Neuron (in vitro differentiated cells): ENCODE data around the gene JHY.

Experiments
- H2AFZ ChIP-seq: one replicate; pipeline ENCODE4 v1.6.1; 2013; ENCODE audit warnings: low read depth, mild to moderate bottlenecking, inconsistent platforms, low read length, moderate library complexity
- H3K27me3 ChIP-seq: one replicate; pipeline ENCODE4 v1.6.1; 2013; ENCODE audit warnings: low read length; ENCODE audit not compliant: insufficient read depth
- H3K36me3 ChIP-seq: one replicate; pipeline ENCODE4 v1.6.1; 2013; ENCODE audit warnings: low read length; ENCODE audit not compliant: insufficient read depth
- H3K4me1 ChIP-seq: one replicate; pipeline ENCODE4 v1.6.1; 2013; ENCODE audit warnings: low read length; ENCODE audit not compliant: insufficient read depth
- H3K4me3 ChIP-seq: 2 replicates; pipeline ENCODE4 v1.5.1; 2013; ENCODE audit warnings: mild to moderate bottlenecking, low read length, moderate library complexity
- H3K9me3 ChIP-seq: one replicate; pipeline ENCODE4 v1.6.1; 2013; ENCODE audit warnings: low read length

The JHY gene

GRCh38 chr11:122883646-122883979, 1.1 kb downstream of the JHY start:
- no peak overlapping the region for H2AFZ ChIP-seq
- H3K36me3 ChIP-seq, result no peaks in the 10 kb centered on the region
- peaks cover 24% of the 10 kb centered on the region for H3K4me1 ChIP-seq
- H3K27me3 ChIP-seq, result peaks cover 43% of the 10 kb centered on the region
- H3K9me3 ChIP-seq, result no peaks in the 10 kb centered on the region
- peak overlapping the region; percentile 45 for H3K4me3 ChIP-seq

GRCh38 chr11:122888162-122888561, 5.6 kb downstream of the JHY start:
- Histone ChIP-seq H3K27me3 (peaks cover 28% of the 10 kb centered on the region), H3K4me3 (no peak overlapping the region), H2AFZ (no peak overlapping the region), H3K36me3 (no peaks in the 10 kb centered on the region), H3K9me3 (no peaks in the 10 kb centered on the region), H3K4me1 (peaks cover 3% of the 10 kb centered on the region)

GRCh38 chr11:122893131-122893530, 10.6 kb downstream of the JHY start:
- Histone ChIP-seq H3K27me3 (peaks cover 3% of the 10 kb centered on the region), H3K9me3 (no peaks in the 10 kb centered on the region), H2AFZ (no peak overlapping the region), H3K36me3 (no peaks in the 10 kb centered on the region), H3K4me1 (peaks cover 6% of the 10 kb centered on the region), H3K4me3 (no peak overlapping the region)

GRCh38 chr11:122895563-122895962, 13.0 kb downstream of the JHY start:
- H3K4me1 ChIP-seq, result peaks cover 6% of the 10 kb centered on the region
- no peaks in the 10 kb centered on the region for H3K36me3 ChIP-seq
- peaks cover 6% of the 10 kb centered on the region for H3K27me3 ChIP-seq
- H3K9me3 ChIP-seq, result no peaks in the 10 kb centered on the region
- no peak overlapping the region for H2AFZ ChIP-seq
- no peak overlapping the region for H3K4me3 ChIP-seq

GRCh38 chr11:122897606-122898210, 15.1 kb downstream of the JHY start:
- H3K9me3 ChIP-seq, result no peaks in the 10 kb centered on the region
- H2AFZ ChIP-seq, result no peak overlapping the region
- H3K4me3 ChIP-seq, result no peak overlapping the region
- H3K4me1 ChIP-seq, result peaks cover 9% of the 10 kb centered on the region
- H3K36me3 ChIP-seq, result no peaks in the 10 kb centered on the region
- peaks cover 6% of the 10 kb centered on the region for H3K27me3 ChIP-seq

- H3K36me3 ChIP-seq, result no peaks in the 10 kb centered on the region
- H3K9me3 ChIP-seq, result no peaks in the 10 kb centered on the region
- H2AFZ ChIP-seq, result no peak overlapping the region
- peaks cover 9% of the 10 kb centered on the region for H3K4me1 ChIP-seq
- peaks cover 6% of the 10 kb centered on the region for H3K27me3 ChIP-seq
- no peak overlapping the region for H3K4me3 ChIP-seq
Measured at GRCh38 chr11:122898799-122899198, 16.2 kb downstream of the JHY start.

GRCh38 chr11:122900587-122901202, 18.1 kb downstream of the JHY start:
- H3K27me3 ChIP-seq, result peaks cover 6% of the 10 kb centered on the region
- no peak overlapping the region for H2AFZ ChIP-seq
- no peak overlapping the region for H3K4me3 ChIP-seq
- peaks cover 3% of the 10 kb centered on the region for H3K4me1 ChIP-seq
- no peaks in the 10 kb centered on the region for H3K9me3 ChIP-seq
- no peaks in the 10 kb centered on the region for H3K36me3 ChIP-seq

GRCh38 chr11:122902951-122903350, 20.4 kb downstream of the JHY start:
- Histone ChIP-seq H3K4me3 (no peak overlapping the region), H3K27me3 (peaks cover 6% of the 10 kb centered on the region), H3K4me1 (peaks cover 3% of the 10 kb centered on the region), H3K9me3 (no peaks in the 10 kb centered on the region), H3K36me3 (no peaks in the 10 kb centered on the region), H2AFZ (no peak overlapping the region)

GRCh38 chr11:122910775-122911174, 28.2 kb downstream of the JHY start:
- Histone ChIP-seq H3K27me3 (peaks cover 3% of the 10 kb centered on the region), H3K36me3 (no peaks in the 10 kb centered on the region), H2AFZ (no peak overlapping the region), H3K4me3 (no peak overlapping the region), H3K4me1 (no peaks in the 10 kb centered on the region), H3K9me3 (no peaks in the 10 kb centered on the region)

- no peak overlapping the region for H3K4me3 ChIP-seq
- H3K36me3 ChIP-seq, result no peaks in the 10 kb centered on the region
- H3K4me1 ChIP-seq, result no peaks in the 10 kb centered on the region
- H2AFZ ChIP-seq, result no peak overlapping the region
- no peaks in the 10 kb centered on the region for H3K9me3 ChIP-seq
- H3K27me3 ChIP-seq, result peaks cover 10% of the 10 kb centered on the region
Measured at GRCh38 chr11:122917311-122917710, 34.8 kb downstream of the JHY start.

GRCh38 chr11:122918734-122919133, 36.2 kb downstream of the JHY start:
- H3K4me3 ChIP-seq, result no peak overlapping the region
- no peaks in the 10 kb centered on the region for H3K9me3 ChIP-seq
- H3K27me3 ChIP-seq, result peaks cover 12% of the 10 kb centered on the region
- no peaks in the 10 kb centered on the region for H3K4me1 ChIP-seq
- H3K36me3 ChIP-seq, result no peaks in the 10 kb centered on the region
- no peak overlapping the region for H2AFZ ChIP-seq

- Histone ChIP-seq H3K9me3 (no peaks in the 10 kb centered on the region), H3K36me3 (no peaks in the 10 kb centered on the region), H3K27me3 (peaks cover 12% of the 10 kb centered on the region)
Measured at GRCh38 chr11:122920579-122920978, 38.0 kb downstream of the JHY start.

GRCh38 chr11:122922893-122923292, 40.3 kb downstream of the JHY start:
- no peaks in the 10 kb centered on the region for H3K9me3 ChIP-seq
- H3K27me3 ChIP-seq, result peaks cover 12% of the 10 kb centered on the region
- H3K4me3 ChIP-seq, result no peak overlapping the region

More at GRCh38 chr11:122920579-122920978, 38.0 kb downstream of the JHY start:
- H2AFZ ChIP-seq, result no peak overlapping the region
- H3K4me1 ChIP-seq, result no peaks in the 10 kb centered on the region
- H3K4me3 ChIP-seq, result no peak overlapping the region

GRCh38 chr11:122923302-122923701, 40.7 kb downstream of the JHY start:
- Histone ChIP-seq H3K4me3 (no peak overlapping the region), H3K4me1 (no peaks in the 10 kb centered on the region), H3K27me3 (peaks cover 12% of the 10 kb centered on the region), H3K9me3 (no peaks in the 10 kb centered on the region), H3K36me3 (no peaks in the 10 kb centered on the region), H2AFZ (no peak overlapping the region)

More at GRCh38 chr11:122922893-122923292, 40.3 kb downstream of the JHY start:
- no peak overlapping the region for H2AFZ ChIP-seq
- no peaks in the 10 kb centered on the region for H3K4me1 ChIP-seq
- H3K36me3 ChIP-seq, result no peaks in the 10 kb centered on the region
